Measurements from ENCODE around the gene CWC25. TPM values are rescaled to one million over a fixed set of nuclear protein-coding genes. Genes with fewer than 3 reads are reported as not detected.

The CWC25 gene
- total RNA-seq (2011; cell fraction: chromatin; rRNA removed; ENCODE audit: low replicate concordance), result 54.3 and 57.6 TPM in 2 replicates
- 25.0 and 27.9 TPM in 2 replicates for total RNA-seq (2011; cell fraction: nucleolus; rRNA removed)
- 31.0 and 32.9 TPM in 2 replicates for total RNA-seq (2011; cell fraction: nucleoplasm; rRNA removed)
- total RNA-seq (2014; rRNA removed) (16.8 and 18.6 TPM in 2 replicates), total RNA-seq (2014; rRNA removed; fragmentation: Illumina TruSeq; extraction: Trizol) (19.0 and 19.2 TPM in 2 replicates), total RNA-seq (2015; rRNA removed; fragmentation: Illumina TruSeq; extraction: Trizol) (21.0 and 24.1 TPM in 2 replicates), total RNA-seq (2021) (16.5 and 17.4 TPM in 2 replicates), polyA plus RNA-seq (2011; rRNA removed) (14.1 and 23.0 TPM in 2 replicates), polyA plus RNA-seq (2014; fragmentation: Illumina TruSeq; extraction: Trizol) (22.9 and 27.4 TPM in 2 replicates), polyA plus RNA-seq (2014; fragmentation: Nextera tagmentation; extraction: Ambion mirVana) (10 to 100 TPM; 24.4 to 26.3 TPM), polyA plus RNA-seq (2014; rRNA removed) (20.7 and 21.9 TPM in 2 replicates), polyA minus RNA-seq (2011; rRNA and poly(A)+ RNA removed) (9.2 and 16.7 TPM in 2 replicates), Bru-seq, nascent RNA (percentile 71 among the genes with signal in this experiment), BruChase-seq, experiment 1, labeled RNA remaining after a 2-hour chase (percentile 78 among the genes with signal in this experiment), BruChase-seq, experiment 2, labeled RNA remaining after a 6-hour chase (percentile 83 among the genes with signal in this experiment)
- polyA plus RNA-seq (2011; cell fraction: cytosol; rRNA removed), result 10.1 and 11.8 TPM in 2 replicates
- polyA plus RNA-seq (2011; cell fraction: nucleus; rRNA removed), result 48.3 and 72.5 TPM in 2 replicates
- polyA plus RNA-seq (2012), result 16.7 and 17.1 TPM in 2 replicates
- polyA minus RNA-seq (2011; cell fraction: cytosol; rRNA and poly(A)+ RNA removed), result 5.5 and 6.7 TPM in 2 replicates
- polyA minus RNA-seq (2011; cell fraction: nucleus; rRNA and poly(A)+ RNA removed), result 11.3 and 12.7 TPM in 2 replicates
- long read RNA-seq, experiment 1, transcript CWC25-202 (10 exons, 3,234 nt), result major isoform, 19 of 55 reads
- long read RNA-seq, experiment 1, partial matches to known transcripts, result 25 of 55 reads
- long read RNA-seq, experiment 1, other reads (novel, unspliced or antisense), result 11 of 55 reads
- long read RNA-seq, experiment 2, transcript CWC25-202 (10 exons, 3,234 nt), result major isoform, 11 of 28 reads
- long read RNA-seq, experiment 2, partial matches to known transcripts, result 15 of 28 reads
- long read RNA-seq, experiment 2, other reads (novel, unspliced or antisense), result 2 of 28 reads
- long read RNA-seq, experiment 3, partial matches to known transcripts, result 13 of 16 reads
- long read RNA-seq, experiment 3, other reads (novel, unspliced or antisense), result 0 of 16 reads

DNA sequence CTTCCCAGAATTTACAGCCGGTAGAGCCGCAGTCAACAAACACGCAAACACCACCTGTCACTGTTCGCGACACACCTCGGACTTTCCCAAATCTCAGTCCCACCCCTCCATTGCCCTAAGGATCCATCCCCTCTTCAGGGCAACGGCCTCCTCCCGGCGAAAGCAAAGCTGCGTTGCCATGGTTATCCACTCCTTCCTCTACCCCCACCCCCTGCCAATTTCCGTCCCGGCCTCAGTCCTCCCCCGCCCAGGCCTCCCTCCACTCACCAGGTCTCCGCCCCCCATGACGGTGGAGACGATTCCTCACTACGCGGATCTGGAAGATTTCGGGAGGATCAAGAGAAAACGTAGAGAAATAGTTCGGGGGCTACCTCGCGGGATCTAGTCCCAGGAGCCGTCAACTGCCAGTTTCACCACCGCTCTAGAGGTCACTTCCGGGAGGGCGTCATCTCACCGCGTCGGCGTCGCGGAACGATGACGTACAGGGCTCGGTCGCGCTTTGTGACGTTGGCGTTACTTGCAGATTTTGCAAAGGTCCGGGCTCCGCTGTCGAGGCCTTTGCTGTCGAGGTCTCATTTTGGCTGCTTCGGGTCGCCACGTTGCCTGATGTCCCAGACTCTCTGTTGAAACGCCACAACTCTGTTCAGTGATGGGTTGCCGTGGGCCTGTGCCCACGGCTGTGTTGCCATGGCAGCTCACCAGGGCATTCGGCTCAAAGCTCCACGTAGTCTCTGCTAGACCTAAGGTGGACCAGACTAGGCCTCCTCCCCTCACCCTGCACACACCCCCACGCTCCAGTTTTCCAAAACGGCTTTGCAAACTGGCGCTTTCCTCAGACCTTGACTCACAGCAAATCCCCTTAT, at the start of gene CWC25:
Gene CWC25, minus strand, starts transcription at position 423 of the 863 bp plus-strand sequence. Its CDS starts 138 bp downstream, at position 285.
- Histone ChIP-seq H3K4me3 (peak within 1 kb of the TSS; percentile 68), H3K4me1 (replicated peaks in 1 of 2; ENCODE audit: control insufficient read depth in 2 of 2, insufficient read depth in 2 of 2, low read length in 2 of 2) (peaks cover 4 to 6% of the 10 kb centered on the region in 2 experiments; a peak in 4 of 5 replicates), H2AFZ (ENCODE audit: low read depth, low read length) (peak within 1 kb of the TSS; percentile 88), H3K9me1 (ENCODE audit: control insufficient read depth, insufficient read depth, low read length) (no peaks in the 10 kb centered on the region), H3K79me2 (ENCODE audit: control insufficient read depth, insufficient read depth, low read length) (peaks cover 35% of the 10 kb centered on the region), H3K4me2 (ENCODE audit: insufficient read depth, low read length) (peak within 1 kb of the TSS; percentile 95), H3K9ac (ENCODE audit: insufficient read depth in 1 of 2, low read depth in 2 of 2, low read length in 2 of 2) (peak within 1 kb of the TSS; percentile 94 to 97), H3K27ac (ENCODE audit: extremely low read depth, low read depth, low read length) (peak within 1 kb of the TSS; percentile 97), H3K36me3 (ENCODE audit: control insufficient read depth, insufficient read depth, low read length) (peaks cover 30% of the 10 kb centered on the region; the same call in 2 of the 3 replicates), H4K20me1 (replicated peaks; ENCODE audit: control insufficient read depth, insufficient read depth, low read length) (no peaks in the 10 kb centered on the region; the same call in 1 of the 2 replicates), H3K27me3 (ENCODE audit: control insufficient read depth in 2 of 2, insufficient read depth in 2 of 2, low read length in 2 of 2) (no peaks in the 10 kb centered on the region), H3K9me3 (replicated peaks; ENCODE audit: control insufficient read depth, insufficient read depth, low read depth, low read length) (no peaks in the 10 kb centered on the region)
- ChIA-PET CTCF (ENCODE audit: low intra/inter-chr PET ratio) (no interaction called here), POLR2A (interaction anchor here (0.6 to 2.3 kb wide), 15 partner anchors 8 to 112 kb away, joined by 3 to 9 read pairs (median 4); partner anchors contain the start of genes PIP4K2B and RPL23)
- BruUV-seq (replicated peaks), result TSS peak; percentile 98
- no peak for FAIRE-seq
- peak; percentile 93 to 98 (median 94) for DNase-seq (ENCODE audit: extremely low read depth in 1 of 4, low spot score in 3 of 4)
- intact Hi-C loops (cut with micrococcal nuclease) (no loop called here), in situ Hi-C loops (cut with MboI) (no loop called here)
- ATAC-seq, result peak; percentile 92
- WGBS (ENCODE audit: insufficient coverage, low coverage, missing lambda C conversion rate), result under 1% methylated on average over 53 of the region's 55 CpGs
- TF ChIP-seq, protein P1, sequence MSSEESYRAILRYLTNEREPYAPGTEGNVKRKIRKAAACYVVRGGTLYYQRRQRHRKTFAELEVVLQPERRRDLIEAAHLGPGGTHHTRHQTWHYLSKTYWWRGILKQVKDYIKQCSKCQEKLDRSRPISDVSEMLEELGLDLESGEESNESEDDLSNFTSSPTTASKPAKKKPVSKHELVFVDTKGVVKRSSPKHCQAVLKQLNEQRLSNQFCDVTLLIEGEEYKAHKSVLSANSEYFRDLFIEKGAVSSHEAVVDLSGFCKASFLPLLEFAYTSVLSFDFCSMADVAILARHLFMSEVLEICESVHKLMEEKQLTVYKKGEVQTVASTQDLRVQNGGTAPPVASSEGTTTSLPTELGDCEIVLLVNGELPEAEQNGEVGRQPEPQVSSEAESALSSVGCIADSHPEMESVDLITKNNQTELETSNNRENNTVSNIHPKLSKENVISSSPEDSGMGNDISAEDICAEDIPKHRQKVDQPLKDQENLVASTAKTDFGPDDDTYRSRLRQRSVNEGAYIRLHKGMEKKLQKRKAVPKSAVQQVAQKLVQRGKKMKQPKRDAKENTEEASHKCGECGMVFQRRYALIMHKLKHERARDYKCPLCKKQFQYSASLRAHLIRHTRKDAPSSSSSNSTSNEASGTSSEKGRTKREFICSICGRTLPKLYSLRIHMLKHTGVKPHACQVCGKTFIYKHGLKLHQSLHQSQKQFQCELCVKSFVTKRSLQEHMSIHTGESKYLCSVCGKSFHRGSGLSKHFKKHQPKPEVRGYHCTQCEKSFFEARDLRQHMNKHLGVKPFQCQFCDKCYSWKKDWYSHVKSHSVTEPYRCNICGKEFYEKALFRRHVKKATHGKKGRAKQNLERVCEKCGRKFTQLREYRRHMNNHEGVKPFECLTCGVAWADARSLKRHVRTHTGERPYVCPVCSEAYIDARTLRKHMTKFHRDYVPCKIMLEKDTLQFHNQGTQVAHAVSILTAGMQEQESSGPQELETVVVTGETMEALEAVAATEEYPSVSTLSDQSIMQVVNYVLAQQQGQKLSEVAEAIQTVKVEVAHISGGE (CRISPR knock-in tag; IDR thresholded peaks at IDR 0.05), result peak in 1 of 3 experiments; percentile 70; a peak in 1 of 6 replicates
- TF ChIP-seq RNF2 (IDR thresholded peaks at IDR 0.05), result peak; percentile 71; the same call in 1 of the 2 replicates
- TF ChIP-seq ZBTB17 (CRISPR knock-in tag; IDR thresholded peaks at IDR 0.05), result 0 out of 2 replicates have a peak, but pooled peaks have one; percentile 26
- TF ChIP-seq, protein P2, sequence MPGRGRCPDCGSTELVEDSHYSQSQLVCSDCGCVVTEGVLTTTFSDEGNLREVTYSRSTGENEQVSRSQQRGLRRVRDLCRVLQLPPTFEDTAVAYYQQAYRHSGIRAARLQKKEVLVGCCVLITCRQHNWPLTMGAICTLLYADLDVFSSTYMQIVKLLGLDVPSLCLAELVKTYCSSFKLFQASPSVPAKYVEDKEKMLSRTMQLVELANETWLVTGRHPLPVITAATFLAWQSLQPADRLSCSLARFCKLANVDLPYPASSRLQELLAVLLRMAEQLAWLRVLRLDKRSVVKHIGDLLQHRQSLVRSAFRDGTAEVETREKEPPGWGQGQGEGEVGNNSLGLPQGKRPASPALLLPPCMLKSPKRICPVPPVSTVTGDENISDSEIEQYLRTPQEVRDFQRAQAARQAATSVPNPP (IDR thresholded peaks at IDR 0.05; ENCODE audit: borderline replicate concordance, insufficient read depth, insufficient read length), result peak; percentile 72
- TF ChIP-seq, protein P3, sequence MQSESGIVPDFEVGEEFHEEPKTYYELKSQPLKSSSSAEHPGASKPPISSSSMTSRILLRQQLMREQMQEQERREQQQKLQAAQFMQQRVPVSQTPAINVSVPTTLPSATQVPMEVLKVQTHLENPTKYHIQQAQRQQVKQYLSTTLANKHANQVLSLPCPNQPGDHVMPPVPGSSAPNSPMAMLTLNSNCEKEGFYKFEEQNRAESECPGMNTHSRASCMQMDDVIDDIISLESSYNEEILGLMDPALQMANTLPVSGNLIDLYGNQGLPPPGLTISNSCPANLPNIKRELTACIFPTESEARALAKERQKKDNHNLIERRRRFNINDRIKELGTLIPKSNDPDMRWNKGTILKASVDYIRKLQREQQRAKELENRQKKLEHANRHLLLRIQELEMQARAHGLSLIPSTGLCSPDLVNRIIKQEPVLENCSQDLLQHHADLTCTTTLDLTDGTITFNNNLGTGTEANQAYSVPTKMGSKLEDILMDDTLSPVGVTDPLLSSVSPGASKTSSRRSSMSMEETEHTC (IDR thresholded peaks at IDR 0.05), result 0 out of 2 replicates have a peak, but pooled peaks have one; percentile 18
- peak; percentile 88 for TF ChIP-seq ESRRA (IDR thresholded peaks at IDR 0.05; ENCODE audit: borderline replicate concordance, low read depth)

Measured in K562 (cell line).